Measurements from ENCODE around the gene CFAP74. TPM values are rescaled to one million over a fixed set of nuclear protein-coding genes. Genes with fewer than 3 reads are reported as not detected.

The CFAP74 gene
- total and polyA plus RNA-seq, 9 of the 15 experiments (the other 6 are each of a cell fraction or from before 2014, with no cell fraction given), result 0.03 to 0.15 (median 0.05) TPM; not detected in 6

GRCh38 chr1:1941211-1941841 is 62.3 kb downstream of the CFAP74 start:
- H3K27me3 ChIP-seq (ENCODE audit: control insufficient read depth in 2 of 2, insufficient read depth in 2 of 2, low read length in 2 of 2), result peaks cover 47 to 95% of the 10 kb centered on the region in 2 experiments
- in situ Hi-C loops (cut with MboI), result no loop called here
- 1% methylated on average over 19 of the region's 19 CpGs for WGBS (ENCODE audit: insufficient coverage, low coverage, missing lambda C conversion rate)

More at GRCh38 chr1:1941211-1941841, 62.3 kb downstream of the CFAP74 start:
- Histone ChIP-seq H3K79me2 (ENCODE audit: control insufficient read depth, insufficient read depth, low read length) (no peaks in the 10 kb centered on the region), H2AFZ (ENCODE audit: low read depth, low read length) (no peak overlapping the region), H3K9ac (ENCODE audit: insufficient read depth in 1 of 2, low read depth in 2 of 2, low read length in 2 of 2) (no peak overlapping the region), H3K4me2 (ENCODE audit: insufficient read depth, low read length) (no peak overlapping the region), H3K9me3 (replicated peaks; ENCODE audit: control insufficient read depth, insufficient read depth, low read depth, low read length) (no peaks in the 10 kb centered on the region), H3K36me3 (ENCODE audit: control insufficient read depth, insufficient read depth, low read length) (no peaks in the 10 kb centered on the region), H3K4me1 (replicated peaks in 1 of 2; ENCODE audit: control insufficient read depth in 2 of 2, insufficient read depth in 2 of 2, low read length in 2 of 2) (peaks cover 0 to 41% of the 10 kb centered on the region in 2 experiments; a peak in 2 of 5 replicates), H3K4me3 (no peak overlapping the region), H3K27ac (ENCODE audit: extremely low read depth, low read depth, low read length) (no peak overlapping the region), H4K20me1 (replicated peaks; ENCODE audit: control insufficient read depth, insufficient read depth, low read length) (peaks cover 14% of the 10 kb centered on the region; the same call in 1 of the 2 replicates), H3K9me1 (ENCODE audit: control insufficient read depth, insufficient read depth, low read length) (no peaks in the 10 kb centered on the region)
- DNase-seq (ENCODE audit: extremely low read depth in 1 of 4, low spot score in 3 of 4) (no peak), ATAC-seq (no peak), FAIRE-seq (no peak)
- intact Hi-C loops (cut with micrococcal nuclease), result no loop called here
- ChIA-PET CTCF (ENCODE audit: low intra/inter-chr PET ratio) (no interaction called here), POLR2A (interaction anchor here (0.6 kb wide), 1 partner anchor 86 kb away, joined by 3 read pairs; no protein-coding TSS in a partner anchor)
- no TSS peak for BruUV-seq (replicated peaks)
- TF ChIP-seq MGA (IDR thresholded peaks at IDR 0.05) (no peak), PCBP1 (IDR thresholded peaks at IDR 0.05; ENCODE audit: low read depth, low read length, poor library complexity, severe bottlenecking) (no peak), ZNF780A (CRISPR knock-in tag; IDR thresholded peaks at IDR 0.05) (no peak), ZNF584 (CRISPR knock-in tag; IDR thresholded peaks at IDR 0.05; ENCODE audit: low read depth) (no peak), SREBF1 (IDR thresholded peaks at IDR 0.05; ENCODE audit: borderline replicate concordance, low read depth, low read length) (no peak), DACH1 (IDR thresholded peaks at IDR 0.05; ENCODE audit: partially characterized antibody) (no peak), KHSRP (IDR thresholded peaks at IDR 0.05) (no peak), BCOR (IDR thresholded peaks at IDR 0.05) (no peak), CBX8 (IDR thresholded peaks at IDR 0.05; ENCODE audit: borderline replicate concordance, extremely low read depth, low read depth, low read length, poor library complexity, severe bottlenecking) (no peak), ZNF23 (CRISPR knock-in tag; IDR thresholded peaks at IDR 0.05) (no peak)
